ENCODE data around the gene CDH12.

Gene CDH12

GRCh38 chr5:21820527-21820926, 1032.6 kb downstream of the CDH12 start:
- DNase-seq (ENCODE audit: insufficient read length, low spot score): no peak
- TF ChIP-seq POLR2A (IDR thresholded peaks at IDR 0.05; ENCODE audit: low read depth, low read length): no peak
- FAIRE-seq: peak; percentile 6

DNA sequence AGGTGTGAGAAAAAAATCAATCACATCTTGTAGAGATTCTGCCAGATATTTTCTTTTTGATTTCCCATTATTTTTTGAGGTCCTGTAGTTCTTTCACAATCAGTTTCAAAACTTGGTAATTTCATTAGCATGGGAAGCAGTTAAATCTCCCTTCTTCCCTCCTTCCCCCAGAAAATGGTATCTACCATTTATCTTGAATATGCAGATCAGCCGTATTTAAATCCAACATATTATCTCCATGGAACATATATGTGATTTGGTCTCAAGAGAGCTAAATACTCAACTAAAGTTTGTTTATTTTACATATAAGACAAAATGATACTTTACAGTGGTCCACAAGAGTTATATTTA, 1034.8 kb downstream of the CDH12 start:
- TF ChIP-seq POLR2A (IDR thresholded peaks at IDR 0.05; ENCODE audit: low read depth, low read length): no peak
- peak; percentile 38 for FAIRE-seq
- no peak for DNase-seq (ENCODE audit: insufficient read length, low spot score)

DNA sequence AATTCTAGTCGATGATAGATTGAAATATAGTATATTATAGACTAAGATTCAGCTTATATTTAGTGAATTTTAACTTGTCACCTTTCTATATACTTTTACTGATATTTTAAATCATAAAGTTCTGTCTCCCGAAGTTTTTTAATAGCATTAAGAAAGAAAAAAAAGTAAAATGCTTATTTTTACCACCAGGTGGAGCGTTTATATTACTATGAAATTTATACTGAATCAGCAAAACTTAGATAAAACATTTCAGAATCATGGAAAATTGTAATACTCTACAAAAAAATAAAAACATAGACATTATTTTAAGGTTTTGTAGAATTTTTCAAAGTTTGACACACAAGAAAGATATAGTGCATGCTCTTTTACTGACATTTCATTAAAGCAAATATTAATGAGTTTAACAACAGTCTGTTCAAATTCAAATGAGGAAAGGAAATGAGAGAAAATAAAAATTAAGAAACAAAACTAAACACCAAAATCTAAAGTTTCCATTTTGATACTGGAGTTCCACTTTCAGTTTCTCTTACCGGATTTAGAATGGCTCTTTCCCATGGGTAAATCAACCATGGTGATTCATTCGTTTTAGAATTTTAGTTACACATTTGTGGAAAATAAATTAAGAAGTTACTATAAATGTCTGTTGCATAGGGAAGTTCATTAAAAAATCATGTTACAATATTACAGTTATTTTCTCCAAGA, 1035.3 kb downstream of the CDH12 start:
- peak; percentile 65 for FAIRE-seq
- no peak for DNase-seq (ENCODE audit: insufficient read length, low spot score)

GRCh38 chr5:21810737-21811316, 1042.3 kb downstream of the CDH12 start:
- DNase-seq (ENCODE audit: insufficient read length, low spot score) (no peak), FAIRE-seq (peak; percentile 89)
- TF ChIP-seq POLR2A (IDR thresholded peaks at IDR 0.05; ENCODE audit: low read depth, low read length): no peak

More for the DNA sequence above, 1035.3 kb downstream of the CDH12 start:
- TF ChIP-seq POLR2A (IDR thresholded peaks at IDR 0.05; ENCODE audit: low read depth, low read length): no peak

DNA sequence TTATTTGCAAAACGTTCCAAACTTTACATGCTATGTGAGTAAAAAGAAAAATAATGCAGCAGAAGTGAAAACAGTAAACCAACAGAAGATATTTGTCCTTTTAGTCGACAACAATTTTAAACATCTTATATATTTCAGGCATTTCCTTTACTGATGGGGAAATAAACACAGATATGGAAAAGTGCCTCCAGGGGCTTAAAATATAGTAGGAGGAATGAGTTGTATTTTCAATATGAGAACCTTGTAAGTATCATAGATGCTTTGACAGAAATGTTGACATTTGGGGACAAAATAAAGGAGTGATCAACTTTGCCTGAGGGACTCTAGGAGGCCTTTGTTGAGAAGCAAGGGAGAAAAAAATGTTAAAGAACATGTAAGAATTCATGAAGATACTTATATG, 1043.5 kb downstream of the CDH12 start:
- TF ChIP-seq POLR2A (IDR thresholded peaks at IDR 0.05; ENCODE audit: low read depth, low read length): no peak
- peak; percentile 45 for FAIRE-seq
- no peak for DNase-seq (ENCODE audit: insufficient read length, low spot score)

DNA sequence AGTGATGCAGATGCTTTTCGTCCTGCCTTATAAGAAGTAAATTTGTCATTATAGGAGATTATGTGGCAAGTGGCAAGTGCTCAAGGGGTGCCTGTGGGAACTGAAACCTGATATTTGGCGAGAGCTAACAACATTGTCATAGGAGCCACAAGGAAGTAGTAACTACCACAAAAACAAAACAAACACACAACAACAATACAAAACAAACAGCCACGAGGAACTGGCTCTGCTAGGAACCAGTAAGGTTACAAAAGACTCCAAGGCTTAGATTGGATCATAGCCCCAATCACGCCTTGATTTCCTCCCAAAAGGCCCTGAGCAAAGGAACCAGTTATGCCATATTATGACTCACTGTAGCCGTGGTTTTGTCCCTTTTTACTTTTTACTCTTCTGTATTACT, 1045.2 kb downstream of the CDH12 start:
- no peak for DNase-seq (ENCODE audit: insufficient read length, low spot score)

GRCh38 chr5:21806943-21807342, 1046.2 kb downstream of the CDH12 start:
- TF ChIP-seq POLR2A (IDR thresholded peaks at IDR 0.05; ENCODE audit: low read depth, low read length): no peak
- DNase-seq (ENCODE audit: insufficient read length, low spot score) (no peak), FAIRE-seq (peak; percentile 89)

More for the DNA sequence above, 1045.2 kb downstream of the CDH12 start:
- FAIRE-seq: peak; percentile 83
- no peak for TF ChIP-seq POLR2A (IDR thresholded peaks at IDR 0.05; ENCODE audit: low read depth, low read length)

GRCh38 chr5:21806271-21806670, 1046.9 kb downstream of the CDH12 start:
- no peak for FAIRE-seq
- no peak for TF ChIP-seq POLR2A (IDR thresholded peaks at IDR 0.05; ENCODE audit: low read depth, low read length)

GRCh38 chr5:21802869-21803490, 1050.2 kb downstream of the CDH12 start:
- DNase-seq (ENCODE audit: insufficient read length, low spot score) (no peak), FAIRE-seq (peak; percentile 86)

More at GRCh38 chr5:21806271-21806670, 1046.9 kb downstream of the CDH12 start:
- no peak for DNase-seq (ENCODE audit: insufficient read length, low spot score)

GRCh38 chr5:21802100-21802499, 1051.0 kb downstream of the CDH12 start:
- DNase-seq (ENCODE audit: insufficient read length, low spot score) (no peak), FAIRE-seq (no peak)
- TF ChIP-seq POLR2A (IDR thresholded peaks at IDR 0.05; ENCODE audit: low read depth, low read length): no peak

More at GRCh38 chr5:21802869-21803490, 1050.2 kb downstream of the CDH12 start:
- no peak for TF ChIP-seq POLR2A (IDR thresholded peaks at IDR 0.05; ENCODE audit: low read depth, low read length)

DNA sequence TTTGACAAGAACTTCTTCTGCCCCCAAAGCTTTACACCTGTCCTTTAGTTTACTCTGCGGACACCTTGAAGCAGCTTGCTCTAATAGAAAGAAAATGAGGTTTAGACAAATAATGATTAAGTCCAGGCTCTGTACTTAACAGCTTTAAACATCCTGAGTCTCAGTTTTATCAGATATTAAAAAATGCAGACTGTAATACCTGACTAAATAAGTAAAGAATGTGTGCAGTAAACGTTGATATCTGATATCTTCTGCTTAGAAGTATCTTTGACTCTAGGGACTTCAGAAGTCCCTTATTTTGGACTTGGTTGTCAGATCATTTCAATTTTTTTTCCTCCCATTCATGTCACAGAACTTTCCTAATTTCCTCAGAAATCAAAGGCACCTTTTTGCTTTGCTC, 1060.4 kb downstream of the CDH12 start:
- DNase-seq (ENCODE audit: insufficient read length, low spot score) (no peak), FAIRE-seq (peak; percentile 66)
- no peak for TF ChIP-seq POLR2A (IDR thresholded peaks at IDR 0.05; ENCODE audit: low read depth, low read length)

GRCh38 chr5:21791304-21791703, 1061.8 kb downstream of the CDH12 start:
- FAIRE-seq: no peak
- no peak for DNase-seq (ENCODE audit: insufficient read length, low spot score)
- no peak for TF ChIP-seq POLR2A (IDR thresholded peaks at IDR 0.05; ENCODE audit: low read depth, low read length)

DNA sequence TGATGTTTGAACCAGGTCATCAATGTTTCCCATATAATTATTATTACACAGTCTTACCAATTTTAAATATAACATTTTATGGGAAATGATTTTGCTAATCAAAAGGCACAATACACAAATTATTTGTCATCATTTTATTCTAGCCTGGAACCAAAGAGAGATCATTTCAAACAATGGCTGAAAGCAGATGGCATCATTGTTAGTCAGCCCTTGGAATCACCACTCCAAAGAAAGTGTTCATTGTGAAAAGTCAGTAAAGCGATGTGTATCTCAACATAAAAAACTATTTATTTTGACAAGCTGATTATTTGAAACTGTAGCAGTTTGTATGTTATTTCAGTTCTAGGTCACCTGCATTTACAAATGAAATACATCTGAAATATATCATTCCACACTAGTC, 1068.7 kb downstream of the CDH12 start:
- peak; percentile 43 for FAIRE-seq
- no peak for TF ChIP-seq POLR2A (IDR thresholded peaks at IDR 0.05; ENCODE audit: low read depth, low read length)
- no peak for DNase-seq (ENCODE audit: insufficient read length, low spot score)

- no peak for FAIRE-seq
- DNase-seq (ENCODE audit: insufficient read length, low spot score): no peak
- TF ChIP-seq POLR2A (IDR thresholded peaks at IDR 0.05; ENCODE audit: low read depth, low read length): no peak
These were observed 1070.0 kb downstream of the CDH12 start for GRCh38 chr5:21783074-21783679.

Measured in H54 (cell line).